WTC11 (cell line): ENCODE measurements around the gene PLEKHB1. TPM values are rescaled to one million over a fixed set of nuclear protein-coding genes. Genes with fewer than 3 reads are reported as not detected.

Source experiments
- ATAC-seq: fragments of 200-7000 bp; cut with Tn5 transposase; 2 replicates; pipeline ENCODE4 v1.10.0; 2021; ENCODE audit warnings: mild to moderate bottlenecking, moderate library complexity
- Bru-seq: library from RNA; stranded (reverse); fragments of 400-500 nt; gene quantifications from one replicate; lab custom pipeline; 2021; lab: Mats Ljungman, UMichigan
- CTCF ChIA-PET: fragments of 300-600 bp; sonication (Branson Sonifier 250); formaldehyde crosslinking; loops from one replicate; lab custom pipeline; 2021; ENCODE audit warnings: antibody characterized with exemption; lab: Charles Lee
- POLR2A ChIA-PET: fragments of 350-600 bp; sonication (Branson Sonifier 250); formaldehyde crosslinking; loops from one replicate; lab custom pipeline; 2021; ENCODE audit warnings: antibody characterized with exemption; lab: Charles Lee
- DNase-seq: peaks from one replicate; pipeline ENCODE4 v3.0.0; 2021; ENCODE audit warnings: low spot score
- H3K27ac Mint-ChIP-seq: 2 replicates; pipeline ENCODE4 v1.8.0; 2021; ENCODE audit warnings: mixed read lengths
- H3K27me3 Mint-ChIP-seq: 2 replicates; pipeline ENCODE4 v1.8.0; 2021; ENCODE audit warnings: low read depth, mild to moderate bottlenecking, moderate library complexity, mixed read lengths
- H3K36me3 Mint-ChIP-seq: 2 replicates; pipeline ENCODE4 v1.8.0; 2021; ENCODE audit warnings: mixed read lengths
- H3K4me1 Mint-ChIP-seq: 2 replicates; pipeline ENCODE4 v1.8.0; 2022; ENCODE audit warnings: mixed read lengths
- H3K4me3 Mint-ChIP-seq: 2 replicates; pipeline ENCODE4 v1.8.0; 2021; ENCODE audit warnings: mild to moderate bottlenecking, moderate library complexity, mixed read lengths
- H3K9me3 Mint-ChIP-seq: 2 replicates; pipeline ENCODE4 v1.8.0; 2021; ENCODE audit warnings: mixed read lengths
- ARID4B ChIP-seq: sonication (generic); formaldehyde crosslinking; IDR thresholded peaks from 2 replicates; pipeline ENCODE4 v1.8.0; 2023; ENCODE audit warnings: missing genetic modification reagents, mild to moderate bottlenecking, borderline replicate concordance
- EMX1 ChIP-seq: fragments of 250-450 bp; sonication (Bioruptor Pico); IDR thresholded peaks from 2 replicates; pipeline ENCODE4 v1.8.0; 2021; ENCODE audit warnings: mild to moderate bottlenecking
- ETV6 ChIP-seq: sonication (generic); formaldehyde crosslinking; IDR thresholded peaks from 2 replicates; pipeline ENCODE4 v1.8.1; 2022; ENCODE audit warnings: mild to moderate bottlenecking, missing genetic modification reagents
- NR1H2 ChIP-seq: sonication (generic); formaldehyde crosslinking; IDR thresholded peaks from 2 replicates; pipeline ENCODE4 v1.9.0; 2021; ENCODE audit warnings: mild to moderate bottlenecking, moderate library complexity, missing genetic modification reagents
- NR3C1 ChIP-seq: sonication (generic); formaldehyde crosslinking; conservative IDR thresholded peaks from 2 replicates; pipeline ENCODE4 v1.8.1; 2023; ENCODE audit warnings: low read depth, mild to moderate bottlenecking, missing genetic modification reagents
- OVOL2 ChIP-seq: fragments of 250-450 bp; sonication (Bioruptor Pico); IDR thresholded peaks from 2 replicates; pipeline ENCODE4 v1.9.0; 2021; ENCODE audit warnings: mild to moderate bottlenecking, borderline replicate concordance
- SP1 ChIP-seq: sonication (generic); formaldehyde crosslinking; conservative IDR thresholded peaks from 2 replicates; pipeline ENCODE4 v1.8.1; 2022; ENCODE audit warnings: missing genetic modification reagents
- TCF7 ChIP-seq: sonication (generic); formaldehyde crosslinking; IDR thresholded peaks from 2 replicates; pipeline ENCODE4 v1.8.0; 2022; ENCODE audit warnings: mild to moderate bottlenecking, low read depth, missing genetic modification reagents, moderate library complexity
- USF1 ChIP-seq: sonication (generic); formaldehyde crosslinking; IDR thresholded peaks from 2 replicates; pipeline ENCODE4 v1.8.0; 2022; ENCODE audit warnings: mild to moderate bottlenecking, missing genetic modification reagents
- ZBTB21 ChIP-seq: sonication (generic); formaldehyde crosslinking; IDR thresholded peaks from 2 replicates; pipeline ENCODE4 v1.8.1; 2023; ENCODE audit warnings: mild to moderate bottlenecking, missing genetic modification reagents, borderline replicate concordance
- ZNF263 ChIP-seq: sonication (generic); formaldehyde crosslinking; IDR thresholded peaks from 2 replicates; pipeline ENCODE4 v1.8.1; 2022; ENCODE audit warnings: low read depth, mild to moderate bottlenecking, moderate library complexity, missing genetic modification reagents
- ZNF396 ChIP-seq: fragments of 250-450 bp; sonication (Bioruptor Pico); IDR thresholded peaks from 2 replicates; pipeline ENCODE4 v1.8.0; 2021; ENCODE audit warnings: mild to moderate bottlenecking, moderate library complexity, borderline replicate concordance
- ZNF425 ChIP-seq: fragments of 250-450 bp; sonication (Bioruptor Pico); conservative IDR thresholded peaks from 2 replicates; pipeline ENCODE4 v1.9.0; 2021; ENCODE audit warnings: mild to moderate bottlenecking
- ZNF671 ChIP-seq: fragments of 250-450 bp; sonication (Bioruptor Pico); IDR thresholded peaks from 2 replicates; pipeline ENCODE4 v1.8.0; 2021; ENCODE audit warnings: mild to moderate bottlenecking
- long read RNA-seq, 3 experiments: library from RNA in 1 of 3; library from capped mRNA in 1 of 3; library from polyadenylated mRNA in 1 of 3; unstranded in 2 of 3; stranded (forward) in 1 of 3; transcript quantifications; one replicate each; pipeline ENCODE4 v2.0.0, GENCODE V29; 2021
- total RNA-seq: library from RNA; stranded (reverse); gene quantifications from 3 replicates; pipeline ENCODE4 v1.2.3, GENCODE V29; 2021
- TF ChIP-seq, protein P1 (sequence below): sonication (generic); formaldehyde crosslinking; IDR thresholded peaks from 2 replicates; pipeline ENCODE4 v1.8.0; 2022; ENCODE audit warnings: mild to moderate bottlenecking, missing genetic modification reagents
- TF ChIP-seq, protein P2 (sequence below): sonication (generic); formaldehyde crosslinking; IDR thresholded peaks from 2 replicates; pipeline ENCODE4 v1.8.1; 2023; ENCODE audit warnings: mild to moderate bottlenecking, moderate library complexity, missing genetic modification reagents
- TF ChIP-seq, protein P3 (sequence below): sonication (generic); formaldehyde crosslinking; IDR thresholded peaks from 2 replicates; pipeline ENCODE4 v1.8.0; 2023; ENCODE audit warnings: missing genetic modification reagents
- TF ChIP-seq, protein P4 (sequence below): sonication (generic); formaldehyde crosslinking; IDR thresholded peaks from 2 replicates; pipeline ENCODE4 v1.8.1; 2023; ENCODE audit warnings: mild to moderate bottlenecking, missing genetic modification reagents
- TF ChIP-seq, protein P5 (sequence below): sonication (generic); formaldehyde crosslinking; IDR thresholded peaks from 2 replicates; pipeline ENCODE4 v1.8.0; 2022; ENCODE audit warnings: mild to moderate bottlenecking, missing genetic modification reagents

Gene PLEKHB1, protein sequence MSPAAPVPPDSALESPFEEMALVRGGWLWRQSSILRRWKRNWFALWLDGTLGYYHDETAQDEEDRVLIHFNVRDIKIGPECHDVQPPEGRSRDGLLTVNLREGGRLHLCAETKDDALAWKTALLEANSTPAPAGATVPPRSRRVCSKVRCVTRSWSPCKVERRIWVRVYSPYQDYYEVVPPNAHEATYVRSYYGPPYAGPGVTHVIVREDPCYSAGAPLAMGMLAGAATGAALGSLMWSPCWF
- total RNA-seq = 11.4 to 15.8 TPM (median 12.0 TPM) in 3 replicates
- percentile 35 among the genes with signal in this experiment for Bru-seq, nascent RNA
- long read RNA-seq, experiment 1, transcript PLEKHB1-201 (7 exons, 2,016 nt) = major isoform, 22 of 30 reads
- long read RNA-seq, experiment 1, partial matches to known transcripts = 0 of 30 reads
- long read RNA-seq, experiment 1, other reads (novel, unspliced or antisense) = 5 of 30 reads
- long read RNA-seq, experiment 2, transcript PLEKHB1-201 (7 exons, 2,016 nt) = major isoform, 7 of 11 reads
- long read RNA-seq, experiment 2, partial matches to known transcripts = 0 of 11 reads
- long read RNA-seq, experiment 2, other reads (novel, unspliced or antisense) = 4 of 11 reads
- long read RNA-seq, experiment 3, transcript PLEKHB1-201 (7 exons, 2,016 nt) = major isoform, 5 of 7 reads
- long read RNA-seq, experiment 3, partial matches to known transcripts = 0 of 7 reads
- long read RNA-seq, experiment 3, other reads (novel, unspliced or antisense) = 1 of 7 reads

- ChIA-PET CTCF (interaction anchor here (0.9 to 8.9 kb wide), 14 partner anchors 9 to 295 kb away, joined by 3 to 104 read pairs (median 4); partner anchors contain the start of gene FAM168A), POLR2A (interaction anchor here (1.2 to 1.8 kb wide), 4 partner anchors 14 to 115 kb away, joined by 3 to 6 read pairs (median 4); partner anchors contain the start of gene RAB6A)
- Mint-ChIP-seq H3K27me3 (peaks cover 94% of the 10 kb centered on the region), H3K36me3 (no peaks in the 10 kb centered on the region), H3K27ac (no peak within 1 kb of the TSS), H3K4me1 (peaks cover 38% of the 10 kb centered on the region), H3K9me3 (no peaks in the 10 kb centered on the region), H3K4me3 (peak within 1 kb of the TSS; percentile 87)
- DNase-seq = peak; percentile 80
- peak; percentile 68 for ATAC-seq
- TF ChIP-seq ARID4B (CRISPR knock-in tag) = peak; percentile 43; the same call in 1 of the 2 replicates
- peak; percentile 42; the same call in 1 of the 2 replicates for TF ChIP-seq ETV6
- TF ChIP-seq ZNF671 = no peak
- TF ChIP-seq ZBTB21 (CRISPR knock-in tag) = no peak
- TF ChIP-seq, protein P1, sequence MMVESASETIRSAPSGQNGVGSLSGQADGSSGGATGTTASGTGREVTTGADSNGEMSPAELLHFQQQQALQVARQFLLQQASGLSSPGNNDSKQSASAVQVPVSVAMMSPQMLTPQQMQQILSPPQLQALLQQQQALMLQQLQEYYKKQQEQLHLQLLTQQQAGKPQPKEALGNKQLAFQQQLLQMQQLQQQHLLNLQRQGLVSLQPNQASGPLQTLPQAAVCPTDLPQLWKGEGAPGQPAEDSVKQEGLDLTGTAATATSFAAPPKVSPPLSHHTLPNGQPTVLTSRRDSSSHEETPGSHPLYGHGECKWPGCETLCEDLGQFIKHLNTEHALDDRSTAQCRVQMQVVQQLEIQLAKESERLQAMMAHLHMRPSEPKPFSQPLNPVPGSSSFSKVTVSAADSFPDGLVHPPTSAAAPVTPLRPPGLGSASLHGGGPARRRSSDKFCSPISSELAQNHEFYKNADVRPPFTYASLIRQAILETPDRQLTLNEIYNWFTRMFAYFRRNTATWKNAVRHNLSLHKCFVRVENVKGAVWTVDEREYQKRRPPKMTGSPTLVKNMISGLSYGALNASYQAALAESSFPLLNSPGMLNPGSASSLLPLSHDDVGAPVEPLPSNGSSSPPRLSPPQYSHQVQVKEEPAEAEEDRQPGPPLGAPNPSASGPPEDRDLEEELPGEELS (CRISPR knock-in tag) = no peak
- TF ChIP-seq, protein P2, sequence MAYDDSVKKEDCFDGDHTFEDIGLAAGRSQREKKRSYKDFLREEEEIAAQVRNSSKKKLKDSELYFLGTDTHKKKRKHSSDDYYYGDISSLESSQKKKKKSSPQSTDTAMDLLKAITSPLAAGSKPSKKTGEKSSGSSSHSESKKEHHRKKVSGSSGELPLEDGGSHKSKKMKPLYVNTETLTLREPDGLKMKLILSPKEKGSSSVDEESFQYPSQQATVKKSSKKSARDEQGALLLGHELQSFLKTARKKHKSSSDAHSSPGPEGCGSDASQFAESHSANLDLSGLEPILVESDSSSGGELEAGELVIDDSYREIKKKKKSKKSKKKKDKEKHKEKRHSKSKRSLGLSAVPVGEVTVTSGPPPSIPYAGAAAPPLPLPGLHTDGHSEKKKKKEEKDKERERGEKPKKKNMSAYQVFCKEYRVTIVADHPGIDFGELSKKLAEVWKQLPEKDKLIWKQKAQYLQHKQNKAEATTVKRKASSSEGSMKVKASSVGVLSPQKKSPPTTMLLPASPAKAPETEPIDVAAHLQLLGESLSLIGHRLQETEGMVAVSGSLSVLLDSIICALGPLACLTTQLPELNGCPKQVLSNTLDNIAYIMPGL (CRISPR knock-in tag) = no peak
- no peak for TF ChIP-seq ZNF425
- TF ChIP-seq NR3C1 (CRISPR knock-in tag) = no peak
- TF ChIP-seq ZNF263 (CRISPR knock-in tag) = peak; percentile 38; the same call in 1 of the 2 replicates
- TF ChIP-seq, protein P3, sequence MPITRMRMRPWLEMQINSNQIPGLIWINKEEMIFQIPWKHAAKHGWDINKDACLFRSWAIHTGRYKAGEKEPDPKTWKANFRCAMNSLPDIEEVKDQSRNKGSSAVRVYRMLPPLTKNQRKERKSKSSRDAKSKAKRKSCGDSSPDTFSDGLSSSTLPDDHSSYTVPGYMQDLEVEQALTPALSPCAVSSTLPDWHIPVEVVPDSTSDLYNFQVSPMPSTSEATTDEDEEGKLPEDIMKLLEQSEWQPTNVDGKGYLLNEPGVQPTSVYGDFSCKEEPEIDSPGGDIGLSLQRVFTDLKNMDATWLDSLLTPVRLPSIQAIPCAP (CRISPR knock-in tag) = no peak
- no peak for TF ChIP-seq ZNF396 (CRISPR knock-in tag)
- TF ChIP-seq, protein P4, sequence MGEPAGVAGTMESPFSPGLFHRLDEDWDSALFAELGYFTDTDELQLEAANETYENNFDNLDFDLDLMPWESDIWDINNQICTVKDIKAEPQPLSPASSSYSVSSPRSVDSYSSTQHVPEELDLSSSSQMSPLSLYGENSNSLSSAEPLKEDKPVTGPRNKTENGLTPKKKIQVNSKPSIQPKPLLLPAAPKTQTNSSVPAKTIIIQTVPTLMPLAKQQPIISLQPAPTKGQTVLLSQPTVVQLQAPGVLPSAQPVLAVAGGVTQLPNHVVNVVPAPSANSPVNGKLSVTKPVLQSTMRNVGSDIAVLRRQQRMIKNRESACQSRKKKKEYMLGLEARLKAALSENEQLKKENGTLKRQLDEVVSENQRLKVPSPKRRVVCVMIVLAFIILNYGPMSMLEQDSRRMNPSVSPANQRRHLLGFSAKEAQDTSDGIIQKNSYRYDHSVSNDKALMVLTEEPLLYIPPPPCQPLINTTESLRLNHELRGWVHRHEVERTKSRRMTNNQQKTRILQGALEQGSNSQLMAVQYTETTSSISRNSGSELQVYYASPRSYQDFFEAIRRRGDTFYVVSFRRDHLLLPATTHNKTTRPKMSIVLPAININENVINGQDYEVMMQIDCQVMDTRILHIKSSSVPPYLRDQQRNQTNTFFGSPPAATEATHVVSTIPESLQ (CRISPR knock-in tag) = no peak
- no peak for TF ChIP-seq USF1 (CRISPR knock-in tag)
- peak; percentile 35; the same call in 1 of the 2 replicates for TF ChIP-seq SP1 (CRISPR knock-in tag)
- TF ChIP-seq OVOL2 (CRISPR knock-in tag) = no peak
- TF ChIP-seq NR1H2 (CRISPR knock-in tag) = no peak
- TF ChIP-seq, protein P5, sequence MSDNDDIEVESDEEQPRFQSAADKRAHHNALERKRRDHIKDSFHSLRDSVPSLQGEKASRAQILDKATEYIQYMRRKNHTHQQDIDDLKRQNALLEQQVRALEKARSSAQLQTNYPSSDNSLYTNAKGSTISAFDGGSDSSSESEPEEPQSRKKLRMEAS (CRISPR knock-in tag) = peak; percentile 42; the same call in 1 of the 2 replicates
- no peak for TF ChIP-seq EMX1
- TF ChIP-seq TCF7 = no peak
Observed at GRCh38 chr11:73645972-73646631, at the start of gene PLEKHB1. PLEKHB1 (plus strand) TSS chr11:73646581; CDS start chr11:73646609, 28 bp downstream.
